HG03469 (cell line): Measurements from ENCODE around the gene CBX8.
"Not testable (repeated sequence)": the region's sequence is repeated elsewhere in the genome, so short reads cannot be mapped to it uniquely, and the experiment has no call there.

ENCODE experiments used
- ATAC-seq: cut with Tn5 transposase; IDR thresholded peaks from one replicate; pipeline ENCODE4 v1.9.1; 2021; ENCODE audit warnings: mild to moderate bottlenecking, moderate library complexity, moderate number of reproducible peaks; ENCODE audit not compliant: unreplicated experiment

CBX8 gene

GRCh38 chr17:79781736-79782575, 14.9 kb downstream of the CBX8 start:
- no peak for ATAC-seq

DNA sequence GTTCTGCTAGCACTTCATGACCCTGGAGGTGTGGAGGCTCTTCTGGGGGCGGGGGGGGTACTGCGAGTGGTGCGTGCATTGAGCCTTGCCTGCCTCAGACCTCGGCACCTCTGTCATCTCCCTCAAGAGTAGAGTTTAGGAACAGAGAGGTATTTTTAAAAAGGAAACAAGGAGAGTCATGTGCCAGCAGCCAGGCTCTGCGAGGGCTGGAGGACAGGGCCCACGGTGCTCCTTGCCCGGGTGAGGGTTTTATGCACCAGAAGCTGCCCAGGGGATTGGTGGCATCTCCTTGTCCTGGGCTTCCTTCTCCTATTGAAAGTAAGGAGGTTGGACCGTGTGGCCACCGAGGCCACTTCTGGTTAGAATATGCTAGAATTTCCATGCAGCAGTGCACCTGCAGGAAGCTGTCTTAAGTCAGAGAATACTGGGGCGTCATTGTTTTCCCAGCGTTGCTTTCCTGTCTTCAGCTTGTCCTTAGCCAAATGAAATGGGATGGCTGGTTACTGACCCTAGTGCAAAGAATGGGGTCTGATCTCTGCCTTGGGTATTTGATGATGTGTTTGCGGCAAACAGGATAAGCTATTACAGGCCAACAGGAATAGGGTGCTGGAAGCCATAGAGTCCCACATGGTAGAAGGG, 15.7 kb downstream of the CBX8 start:
- ATAC-seq, result no peak

DNA sequence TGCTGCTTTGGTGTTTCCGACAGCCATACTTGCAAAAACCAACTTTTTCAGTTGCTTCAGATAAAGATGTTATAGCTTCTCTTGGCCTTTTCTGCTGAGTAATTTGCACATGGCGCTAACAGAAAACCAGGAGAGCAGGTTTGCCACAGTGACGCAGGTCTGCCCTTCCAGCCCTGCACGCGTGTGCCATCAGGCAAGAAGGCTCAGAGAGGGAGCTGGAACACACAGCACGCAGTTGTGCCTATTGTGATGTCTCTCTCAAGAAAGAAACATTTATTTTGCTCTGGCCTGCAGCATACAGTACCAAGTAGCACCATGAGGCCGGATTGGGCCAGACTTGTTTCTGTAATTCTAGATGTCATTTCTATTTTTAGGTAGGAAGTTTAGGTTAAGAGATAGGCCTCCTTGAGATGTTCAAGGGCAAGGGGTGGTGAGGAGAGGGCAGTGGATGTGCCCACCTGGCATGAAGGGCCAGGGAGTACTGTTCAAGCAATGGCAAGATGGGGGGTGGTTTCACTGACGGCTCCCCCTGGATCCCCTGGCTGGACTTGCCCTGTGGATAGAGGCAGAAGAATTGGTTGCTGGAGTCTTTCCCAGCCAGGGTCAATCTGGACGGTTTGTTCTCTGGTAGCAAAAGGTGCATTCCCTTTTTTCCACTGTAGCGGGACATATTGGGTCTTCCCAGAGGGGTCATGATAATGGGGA, 17.1 kb downstream of the CBX8 start:
- ATAC-seq, result no peak

- no peak for ATAC-seq
These were observed 17.8 kb downstream of the CBX8 start for GRCh38 chr17:79779084-79779529.

DNA sequence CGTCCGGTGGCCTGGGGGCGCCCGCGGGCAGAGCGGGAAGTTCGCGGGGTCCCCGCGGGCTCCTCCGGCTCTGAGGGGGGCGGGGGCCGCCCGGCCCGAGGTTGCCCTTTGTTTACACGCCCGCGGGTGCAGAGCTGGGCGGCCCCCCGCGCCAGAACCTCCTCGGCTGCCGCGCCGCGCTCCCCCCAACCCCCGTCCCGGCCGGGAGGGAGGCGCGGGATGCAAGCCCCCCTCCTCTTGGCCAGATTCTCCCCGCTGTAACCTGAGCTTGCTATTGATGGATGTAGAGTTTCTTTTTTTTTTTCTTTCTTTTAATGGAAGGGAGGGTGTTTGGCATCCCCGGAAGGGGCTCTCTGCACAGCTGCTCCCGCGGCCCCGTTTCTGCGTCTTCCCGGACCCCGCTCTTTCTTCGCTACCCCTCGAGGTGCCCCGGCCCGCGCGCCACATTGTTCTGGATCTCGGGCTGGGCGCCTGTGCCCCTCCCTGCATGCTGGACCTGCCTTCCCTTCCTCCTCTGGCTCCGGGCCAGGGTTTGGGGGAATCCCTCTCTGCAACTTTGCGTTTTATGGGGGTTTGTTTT, 18.3 kb downstream of the CBX8 start:
- no peak for ATAC-seq

DNA sequence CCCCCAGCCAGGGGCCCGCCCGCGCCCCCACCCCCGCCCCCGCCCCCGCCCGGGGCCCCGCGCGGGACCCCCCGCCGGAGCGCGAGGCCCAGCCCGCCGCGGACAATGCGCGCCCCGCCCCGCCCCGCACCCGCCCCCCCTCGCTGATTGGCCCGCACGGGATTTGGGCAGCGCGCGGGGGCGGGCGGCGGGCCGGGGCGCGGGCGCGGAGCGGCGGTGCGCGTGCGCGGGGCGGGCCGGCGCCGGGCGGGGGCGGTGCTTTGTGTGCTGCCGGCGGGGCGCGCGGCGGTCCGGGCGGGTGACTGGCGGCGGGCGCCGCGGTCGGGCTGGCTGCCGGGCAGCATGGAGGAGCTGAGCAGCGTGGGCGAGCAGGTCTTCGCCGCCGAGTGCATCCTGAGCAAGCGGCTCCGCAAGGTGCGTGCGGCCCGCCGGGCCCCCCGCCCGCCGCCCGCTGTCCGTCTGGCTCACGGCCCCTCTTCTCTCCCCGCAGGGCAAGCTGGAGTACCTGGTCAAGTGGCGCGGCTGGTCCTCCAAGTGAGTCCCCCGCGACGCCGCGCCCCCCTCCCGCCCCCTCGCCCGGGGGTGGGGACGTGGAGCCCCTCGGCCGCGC, 18.9 kb downstream of the CBX8 start, which contains the start of gene CBX2:
TSS of gene CBX2 (plus strand) at position 255 of the 610 bp plus-strand sequence. CDS start at position 343, 88 bp downstream.
- no peak for ATAC-seq

DNA sequence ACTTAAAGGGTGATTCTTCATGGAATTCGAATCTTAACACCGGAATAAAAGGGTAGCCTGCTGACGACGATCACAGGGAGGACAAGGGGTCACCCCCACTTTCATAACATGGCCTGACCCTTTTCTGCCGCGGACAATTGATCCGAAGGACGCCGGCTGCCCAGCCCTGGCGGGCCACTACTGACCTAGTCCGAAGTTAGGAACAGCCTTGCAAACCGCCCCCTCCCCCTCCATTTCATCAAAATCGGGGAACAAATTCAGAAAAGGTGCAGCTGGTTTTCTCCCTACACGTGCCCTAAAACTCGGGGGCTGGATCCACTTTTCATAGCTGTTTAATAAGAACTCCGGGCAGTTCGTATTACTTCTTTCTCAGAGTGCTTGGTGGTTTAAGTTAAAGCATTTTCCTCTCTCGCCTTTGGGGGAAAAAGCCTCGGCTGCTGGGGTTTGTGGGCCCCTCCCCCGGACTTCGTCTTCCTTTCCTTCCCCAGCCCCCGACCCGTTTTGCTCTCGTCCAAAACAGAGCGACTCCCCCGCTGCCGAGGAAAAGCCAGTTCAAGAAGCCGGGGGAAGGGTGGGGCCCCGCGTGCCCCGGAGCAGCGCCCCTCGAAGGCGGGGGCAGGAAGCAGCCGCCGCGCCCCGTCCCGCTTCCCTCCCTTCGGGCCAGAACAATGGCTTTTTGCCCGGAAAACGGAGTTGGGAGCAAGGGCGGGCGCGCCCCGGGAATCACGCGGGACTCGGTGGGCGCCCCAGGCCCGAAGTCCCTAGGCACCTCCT, 19.6 kb downstream of the CBX8 start:
- no peak for ATAC-seq

- no peak for ATAC-seq
These were observed 20.3 kb downstream of the CBX8 start for GRCh38 chr17:79776376-79777119.

DNA sequence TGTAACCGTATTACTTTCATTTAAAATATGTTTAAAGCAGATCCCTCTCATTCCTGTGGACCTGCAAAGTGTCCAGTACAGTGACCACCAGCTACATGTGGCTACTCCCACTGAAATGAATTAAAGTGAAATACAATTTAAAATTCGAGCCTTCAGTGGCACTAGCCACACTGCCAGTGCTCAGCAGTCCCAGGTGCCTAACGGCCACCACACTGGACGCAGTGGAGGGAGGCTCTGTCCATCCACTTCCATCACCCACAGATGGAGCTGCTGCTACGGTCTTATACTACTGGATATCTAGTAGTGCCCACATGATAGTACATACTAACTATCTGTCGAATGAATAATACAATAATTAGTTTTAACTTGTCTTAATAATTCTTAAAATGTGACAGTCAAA, 21.2 kb downstream of the CBX8 start:
- ATAC-seq, result no peak

DNA sequence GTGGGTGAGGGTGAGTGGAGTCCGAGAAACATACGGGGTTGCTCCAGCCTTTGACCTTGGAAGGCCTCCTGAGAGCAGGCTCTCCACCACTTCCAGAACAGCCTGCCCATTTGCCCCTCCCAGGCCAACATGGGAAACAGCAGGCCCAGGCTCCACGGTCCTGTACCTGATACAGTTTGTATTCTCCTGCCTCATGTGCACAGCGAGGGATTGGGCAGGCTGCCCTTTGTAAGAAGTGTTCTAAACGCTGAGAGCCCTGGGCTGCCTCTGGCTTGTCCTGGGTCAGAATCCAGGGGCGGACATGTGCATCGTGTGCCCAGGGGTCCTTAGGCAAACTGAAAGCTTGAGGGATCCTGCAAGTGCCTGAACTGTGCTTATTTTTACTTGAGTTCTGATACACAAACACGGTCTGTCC, 22.3 kb downstream of the CBX8 start:
- ATAC-seq, result no peak

- ATAC-seq, result not testable (repeated sequence)
These were observed 24.2 kb downstream of the CBX8 start for GRCh38 chr17:79772726-79773125.

DNA sequence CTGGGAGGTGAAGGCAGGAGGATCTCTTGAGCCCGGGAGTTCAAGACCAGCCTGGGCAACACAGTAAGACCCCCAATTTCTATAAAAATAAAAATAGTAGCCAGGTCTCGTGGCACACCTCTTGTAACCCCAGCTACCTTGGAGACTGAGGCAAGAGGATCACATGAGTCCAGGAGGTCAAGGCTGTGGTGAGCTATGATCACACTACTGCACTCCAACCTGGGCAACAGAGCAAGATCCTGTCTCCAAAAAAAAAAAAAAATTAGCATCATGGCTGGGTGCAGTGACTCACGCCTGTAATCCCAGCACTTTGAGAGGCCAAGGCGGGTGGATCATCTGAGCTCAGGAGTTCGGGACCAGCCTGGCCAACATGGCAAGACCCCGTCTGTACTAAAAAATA, 25.6 kb downstream of the CBX8 start:
- no peak for ATAC-seq

DNA sequence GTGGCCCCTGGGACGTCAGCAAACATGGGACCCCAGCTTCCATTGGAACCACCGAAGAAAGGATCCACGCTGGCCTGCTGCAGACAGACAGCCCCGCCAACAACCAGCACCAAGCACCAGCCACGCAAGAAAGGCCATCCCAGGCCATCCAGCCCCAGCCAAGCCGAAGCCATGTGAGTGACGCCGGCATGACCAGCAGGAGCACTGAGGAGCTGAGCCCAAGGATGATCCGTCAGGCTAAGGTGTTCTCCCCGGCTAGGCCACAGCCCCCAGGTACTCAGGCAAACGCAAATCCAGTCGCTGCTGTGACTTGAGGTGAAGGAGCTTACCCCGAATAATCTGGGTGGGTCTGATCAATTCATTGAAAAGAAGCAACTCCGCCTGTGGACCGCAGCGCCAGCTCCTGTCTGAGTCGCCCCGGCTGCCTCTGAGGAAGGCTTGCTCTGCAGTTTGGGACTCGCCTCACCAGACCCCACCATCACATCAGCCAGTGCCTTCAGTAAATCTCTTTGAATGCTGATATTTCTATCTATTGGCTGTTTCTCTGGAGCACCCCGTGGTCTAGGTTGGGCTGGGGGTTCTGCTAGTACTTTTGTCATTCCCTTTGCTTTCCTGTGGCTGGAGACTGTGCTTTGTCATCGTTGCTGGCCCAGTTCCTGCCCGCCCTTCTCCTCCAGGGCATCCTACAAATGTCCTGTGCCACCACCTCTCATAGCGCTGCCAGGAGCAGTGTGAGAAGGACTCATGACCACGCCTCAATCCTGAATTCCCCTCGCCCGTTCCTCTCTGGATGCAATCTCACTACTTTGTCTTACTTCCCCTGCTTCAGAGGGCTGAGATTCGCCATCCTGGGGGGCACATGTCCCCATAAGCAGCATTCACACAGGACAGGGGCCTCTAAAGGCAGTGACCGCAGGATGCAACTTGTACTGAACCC, 27.0 kb downstream of the CBX8 start:
- no peak for ATAC-seq

DNA sequence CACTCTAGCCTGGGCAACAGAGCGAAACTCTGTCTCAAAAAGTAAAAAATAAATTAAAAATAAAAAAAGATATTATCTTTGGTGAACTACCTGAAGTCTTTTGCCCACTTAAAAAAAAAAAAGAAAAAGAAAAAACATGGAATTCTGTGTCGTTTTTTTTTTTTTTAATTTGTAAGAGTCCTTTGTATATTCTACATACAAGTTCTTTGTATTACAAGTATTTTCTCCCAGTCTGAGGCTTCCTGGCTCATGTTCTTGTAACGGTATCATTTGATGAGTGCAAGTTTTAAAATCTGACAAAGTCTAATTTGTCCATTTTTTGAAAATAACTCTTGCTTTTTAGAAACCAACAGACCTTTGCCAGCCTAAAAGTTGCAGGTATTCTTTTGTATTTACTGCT, 31.2 kb downstream of the CBX8 start:
- no peak for ATAC-seq

DNA sequence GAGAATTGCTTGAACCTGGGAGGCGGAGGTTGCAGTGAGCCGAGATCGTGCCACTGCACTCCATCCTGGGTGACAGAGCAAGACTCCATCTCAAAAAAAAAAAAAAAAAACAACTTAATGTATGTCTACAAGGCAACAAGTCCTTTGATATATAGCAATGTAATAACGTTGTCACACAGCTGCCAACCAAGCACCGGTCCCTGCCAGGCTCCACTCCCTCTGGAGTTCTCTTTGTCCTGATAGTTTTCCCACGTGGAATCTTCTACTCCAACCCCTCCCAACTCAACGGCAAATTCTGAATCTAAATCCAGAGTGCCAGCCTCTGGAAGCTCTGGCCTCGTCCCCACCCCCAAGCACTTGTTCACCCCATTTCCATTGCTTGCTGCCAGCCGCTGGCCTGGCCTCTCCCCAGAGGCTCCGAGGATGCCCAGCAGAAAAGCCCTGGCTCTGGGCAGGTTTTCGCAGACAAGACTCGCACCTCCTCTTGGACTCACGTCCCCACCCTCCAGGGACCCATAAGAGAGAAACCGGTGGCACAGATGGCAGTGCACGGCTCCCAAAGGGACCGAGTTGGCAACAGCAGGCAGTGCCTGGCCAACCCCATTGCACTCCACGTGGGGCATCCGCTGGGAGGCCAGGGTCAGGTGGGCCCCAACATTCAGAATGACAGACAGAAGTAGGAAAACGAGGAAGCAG, 34.8 kb downstream of the CBX8 start:
- ATAC-seq, result no peak

DNA sequence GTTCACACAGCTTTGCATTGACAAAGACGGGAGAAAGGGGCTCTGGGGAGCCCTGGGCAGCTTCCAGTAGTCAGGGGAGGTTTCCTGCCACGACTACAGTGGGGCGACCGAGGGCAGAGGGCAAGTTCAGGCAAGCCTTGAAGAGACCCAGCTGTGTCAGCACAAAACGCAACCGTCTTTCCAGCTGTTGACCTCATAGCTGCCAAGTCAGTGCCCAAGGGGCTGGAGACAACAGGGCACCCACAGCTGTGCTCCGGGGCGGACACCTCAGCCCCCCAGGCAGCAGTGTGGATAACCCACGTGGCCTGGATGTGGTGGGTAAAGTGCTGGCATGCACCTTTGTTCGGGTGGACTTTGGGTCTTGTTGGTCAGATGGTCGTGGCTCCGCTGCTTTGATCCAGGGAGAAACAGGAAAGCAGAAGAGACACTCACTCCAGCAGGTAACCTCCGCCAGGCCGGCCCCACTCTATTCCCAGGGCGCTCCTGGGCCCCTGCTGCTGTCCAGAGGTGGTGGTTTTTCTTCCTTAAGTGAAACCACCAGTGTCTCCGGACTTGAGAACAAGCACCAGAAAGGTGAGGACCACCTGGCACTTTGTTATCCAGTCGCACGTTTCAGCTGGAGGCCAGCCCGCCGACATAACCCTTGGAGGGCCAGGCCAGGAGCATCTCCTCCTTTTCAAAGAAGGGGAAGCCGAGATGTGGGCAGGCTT, 36.5 kb downstream of the CBX8 start:
- no peak for ATAC-seq

- ATAC-seq, result no peak
These were observed 38.6 kb downstream of the CBX8 start for GRCh38 chr17:79758271-79758670.
